ENCODE measurements around the gene KIF12. TPM values are rescaled to one million over a fixed set of nuclear protein-coding genes. Genes with fewer than 3 reads are reported as not detected.

KIF12 gene
- total and polyA plus RNA-seq, 2 of the 13 experiments (the other 11 are each of a cell fraction or from before 2014, with no cell fraction given) = 1.8 to 12.5 TPM

GRCh38 chr9:114119242-114120191 is 20.4 kb upstream of the KIF12 start (continued):
- TF ChIP-seq ZBTB43 (CRISPR knock-in tag; conservative IDR thresholded peaks at IDR 0.05) = peak; percentile 59; the same call in 1 of the 2 replicates
- TF ChIP-seq HNRNPK (IDR thresholded peaks at IDR 0.05; ENCODE audit: low read depth, low read length, poor library complexity, severe bottlenecking) = peak; percentile 71
- TF ChIP-seq ZFP1 (CRISPR knock-in tag; IDR thresholded peaks at IDR 0.05) = 0 out of 2 replicates have a peak, but pooled peaks have one; percentile 38
- no peak for TF ChIP-seq PREB (CRISPR knock-in tag; IDR thresholded peaks at IDR 0.05)
- 0 out of 2 replicates have a peak, but pooled peaks have one; percentile 30 for TF ChIP-seq HNRNPL (IDR thresholded peaks at IDR 0.05; ENCODE audit: low read depth, low read length)
- TF ChIP-seq NFYC (CRISPR knock-in tag; IDR thresholded peaks at IDR 0.05) = no peak
- TF ChIP-seq ZNF740 (CRISPR knock-in tag; IDR thresholded peaks at IDR 0.05) = peak; percentile 69
- TF ChIP-seq SETDB1 (CRISPR knock-in tag; IDR thresholded peaks at IDR 0.05; ENCODE audit: borderline replicate concordance) = no peak
- no peak for TF ChIP-seq ATF4 (CRISPR knock-in tag; IDR thresholded peaks at IDR 0.05)
- TF ChIP-seq ZNF674 (CRISPR knock-in tag; IDR thresholded peaks at IDR 0.05; ENCODE audit: low read depth) = no peak
- TF ChIP-seq PRDM4 (CRISPR knock-in tag; IDR thresholded peaks at IDR 0.05; ENCODE audit: borderline replicate concordance) = no peak
- TF ChIP-seq ZMYM2 (CRISPR knock-in tag; IDR thresholded peaks at IDR 0.05) = no peak
- TF ChIP-seq U2AF1 (optimal IDR thresholded peaks at IDR 0.05; ENCODE audit: low read depth, low read length) = no peak
- no peak for TF ChIP-seq ZNF33B (CRISPR knock-in tag; IDR thresholded peaks at IDR 0.05)
- TF ChIP-seq RELA (CRISPR knock-in tag; IDR thresholded peaks at IDR 0.05) = no peak
- no peak for TF ChIP-seq ZNF691 (CRISPR knock-in tag; IDR thresholded peaks at IDR 0.05; ENCODE audit: borderline replicate concordance, low read depth)
- no peak for TF ChIP-seq EED (CRISPR knock-in tag; IDR thresholded peaks at IDR 0.05)
- TF ChIP-seq JDP2 (CRISPR knock-in tag; IDR thresholded peaks at IDR 0.05; ENCODE audit: borderline replicate concordance) = no peak
- no peak for TF ChIP-seq ZNF430 (CRISPR knock-in tag; IDR thresholded peaks at IDR 0.05)
- TF ChIP-seq ZNF513 (CRISPR knock-in tag; conservative IDR thresholded peaks at IDR 0.05) = 0 out of 2 replicates have a peak, but pooled peaks have one; percentile 17
